ENCODE data around the gene RHEB.

Gene RHEB

DNA sequence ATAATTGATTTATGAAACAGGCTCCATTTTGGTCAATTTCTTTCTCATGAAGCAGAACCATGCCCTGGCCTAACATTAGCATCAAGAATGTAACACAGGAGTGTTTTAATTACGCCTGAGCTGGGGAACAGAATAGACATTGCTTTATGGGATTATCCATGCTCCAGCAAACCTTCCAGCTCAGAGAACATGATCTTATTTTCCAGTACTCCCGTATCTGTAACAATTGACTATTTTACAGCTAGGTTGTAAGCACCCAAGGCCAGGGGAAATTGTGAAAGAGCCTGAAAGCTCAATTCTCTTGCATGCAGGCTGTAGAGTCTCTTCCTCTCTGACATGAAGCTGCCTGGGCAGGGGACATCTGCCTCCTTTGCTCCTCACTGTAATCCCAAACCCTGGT lies 49.0 kb downstream of the RHEB start:
- no peak for DNase-seq (ENCODE audit: low read depth, low spot score)

DNA sequence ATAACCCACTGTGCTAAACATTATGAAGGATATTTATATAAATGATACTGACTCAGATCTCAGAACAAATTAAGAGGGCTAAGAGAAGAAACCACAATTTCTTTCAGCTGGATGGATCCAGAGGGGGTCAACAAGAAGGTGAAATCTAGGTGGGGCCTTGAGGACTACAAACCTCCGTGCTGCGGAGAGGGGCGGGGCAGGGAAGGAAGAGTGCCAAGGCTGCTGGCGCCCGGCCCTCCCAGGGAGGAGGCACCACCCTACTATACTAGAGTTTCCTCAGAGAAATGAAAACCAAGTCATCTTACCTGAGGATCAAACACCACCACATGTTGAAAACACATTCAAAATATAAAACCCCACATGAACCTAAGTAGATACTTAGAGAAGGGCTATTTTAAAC lies 50.4 kb downstream of the RHEB start:
- DNase-seq (ENCODE audit: low read depth, low spot score): no peak

DNA sequence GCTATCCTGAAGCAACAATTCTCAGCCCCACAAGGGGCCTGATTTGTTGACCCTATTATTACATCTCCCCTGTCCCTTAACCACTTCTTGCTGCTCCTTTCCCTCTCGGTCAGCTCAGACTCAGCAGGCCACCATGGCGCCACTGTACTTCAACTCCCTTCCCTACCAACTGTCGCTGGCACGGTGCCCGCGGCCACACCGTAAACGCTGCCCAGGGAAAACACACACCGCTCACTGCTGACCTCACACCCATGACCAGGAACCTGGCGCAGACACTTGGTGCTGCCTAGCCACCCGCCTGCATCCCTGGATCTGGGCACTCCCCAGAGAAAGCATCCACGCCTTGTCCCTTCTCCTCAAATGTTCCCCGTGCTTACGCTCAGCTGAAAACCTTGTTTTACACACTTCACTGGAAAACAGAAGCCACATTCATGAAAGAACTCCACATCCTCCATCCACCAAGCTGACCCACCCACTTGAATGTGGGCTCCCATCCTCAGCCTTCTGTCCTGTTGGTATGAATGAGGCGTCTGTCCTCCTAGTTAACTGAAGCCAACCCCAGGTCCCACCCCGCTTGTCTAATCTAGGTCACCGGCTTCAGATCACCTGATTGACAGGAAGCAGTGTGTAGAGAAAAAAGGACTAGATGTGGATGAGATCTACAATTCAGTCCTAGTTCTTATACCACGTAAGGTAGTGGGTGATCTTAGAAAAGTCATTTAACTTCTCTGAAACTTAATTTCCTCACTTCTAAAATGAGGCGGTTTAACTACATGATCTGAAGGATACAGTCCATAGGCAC lies 51.3 kb downstream of the RHEB start:
- DNase-seq (ENCODE audit: low read depth, low spot score): no peak

DNA sequence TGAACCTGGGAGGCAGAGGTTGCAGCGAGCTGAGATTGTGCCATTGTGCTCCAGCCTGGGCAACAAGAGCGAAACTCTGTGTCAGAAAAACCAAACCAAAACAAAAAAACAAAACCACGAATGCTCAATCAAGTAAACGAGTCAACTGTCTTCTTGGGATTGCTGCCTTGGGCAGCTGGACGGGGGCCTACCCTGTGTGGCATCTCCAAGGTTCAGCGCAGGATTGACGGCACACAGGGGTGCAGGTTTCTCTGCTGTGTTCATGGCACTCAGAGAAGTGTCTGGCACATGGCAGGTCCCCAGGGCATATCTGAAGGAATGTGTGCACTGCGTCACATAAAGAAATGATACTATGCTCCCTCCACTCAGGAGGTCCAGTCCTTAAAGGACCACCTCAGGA lies 54.5 kb downstream of the RHEB start:
- DNase-seq (ENCODE audit: low read depth, low spot score): no peak

DNA sequence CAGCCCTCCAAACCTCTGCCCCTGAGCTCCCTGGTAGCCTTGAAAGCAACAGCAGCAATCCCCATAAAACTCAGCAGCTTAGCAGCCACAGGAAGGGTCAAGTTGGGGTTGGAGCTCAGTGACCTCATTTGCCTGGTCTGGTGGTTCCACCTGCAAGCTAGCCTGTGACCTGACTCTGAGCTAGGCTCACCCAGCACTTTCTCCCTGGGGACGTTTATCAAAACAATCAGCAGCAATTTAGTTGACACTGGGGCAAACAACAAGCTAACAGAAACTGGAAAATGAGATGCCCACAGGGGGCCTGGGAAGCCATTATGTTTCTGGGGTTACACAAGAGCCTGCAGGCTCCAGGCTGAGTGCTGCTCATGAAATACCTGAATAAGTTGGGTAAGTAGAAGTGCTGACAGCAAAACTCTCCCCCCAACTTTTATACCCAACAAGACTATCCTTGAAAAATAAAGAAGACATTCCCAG lies 57.4 kb downstream of the RHEB start:
- DNase-seq (ENCODE audit: low read depth, low spot score): no peak

DNA sequence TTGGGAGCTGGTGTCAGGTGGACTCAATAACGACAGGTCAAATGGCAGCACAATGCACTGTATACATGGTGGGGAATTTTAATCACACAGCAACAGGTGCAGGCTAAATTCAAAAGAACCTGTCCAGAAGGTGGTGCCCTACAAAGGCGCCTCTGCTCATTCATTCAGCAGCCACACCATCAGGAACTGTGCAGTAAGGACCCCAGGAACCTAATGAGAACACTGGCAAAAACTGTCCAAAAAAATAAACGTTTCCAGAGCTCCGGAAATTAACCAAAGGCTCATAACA lies 57.8 kb downstream of the RHEB start:
- no peak for DNase-seq (ENCODE audit: low read depth, low spot score)

DNA sequence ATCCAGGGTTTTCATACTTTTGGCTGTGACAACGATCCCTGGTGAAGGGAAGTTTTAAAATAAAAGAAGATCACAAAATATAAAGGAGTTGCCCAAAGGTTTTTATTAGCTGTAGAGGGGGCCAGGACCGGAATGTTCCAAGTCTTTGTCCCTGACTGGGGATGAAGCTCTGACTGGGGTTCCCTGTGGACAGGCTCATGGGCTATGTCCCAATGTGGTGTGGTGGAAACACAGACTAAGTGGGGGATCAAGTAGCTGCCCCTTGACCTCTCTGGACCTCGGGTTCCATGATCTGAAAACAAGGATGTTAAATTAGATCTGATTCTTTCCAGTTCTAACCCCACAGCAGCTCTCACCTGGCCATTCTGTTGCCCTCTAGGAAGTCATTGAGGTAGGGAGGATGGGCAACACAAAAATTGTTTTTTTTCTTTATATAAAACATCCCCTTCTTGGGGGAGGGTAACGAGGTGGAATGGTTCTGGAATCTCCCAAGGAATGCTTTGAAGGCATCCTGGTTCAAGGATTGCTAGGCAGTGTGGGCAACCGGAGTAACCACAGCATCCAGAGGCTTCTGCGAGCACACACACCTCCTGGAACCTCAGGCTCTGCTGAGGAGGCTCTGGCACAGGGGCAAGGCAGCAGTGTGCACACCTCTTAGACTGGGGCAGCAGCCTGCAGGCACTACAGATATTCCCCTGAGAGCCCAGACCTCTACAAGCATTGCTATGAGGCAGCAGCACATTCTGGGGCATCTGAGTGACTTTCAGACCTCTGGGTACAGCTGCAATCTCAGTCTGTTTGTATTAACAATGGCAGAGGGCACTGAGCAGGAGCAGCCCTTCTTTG lies 58.4 kb downstream of the RHEB start:
- no peak for DNase-seq (ENCODE audit: low read depth, low spot score)

DNA sequence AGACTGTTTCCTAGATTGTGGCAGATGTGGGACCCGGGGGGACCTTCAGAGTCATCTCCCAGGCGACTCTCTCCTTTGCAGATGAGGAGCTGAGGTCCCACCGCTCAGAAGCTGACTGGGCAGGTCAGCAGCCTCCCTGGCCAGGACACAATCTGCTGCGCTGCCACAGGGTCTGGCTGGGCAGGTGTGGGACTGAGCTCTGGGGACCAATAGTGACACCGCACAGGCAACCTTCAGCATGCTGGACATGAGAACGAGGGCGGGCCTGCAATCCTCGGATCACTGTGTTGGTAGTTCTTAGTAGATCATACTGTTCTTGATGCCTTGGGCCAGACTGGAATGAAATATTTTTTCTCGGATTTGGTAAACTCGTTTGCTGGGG lies 59.2 kb downstream of the RHEB start:
- DNase-seq (ENCODE audit: low read depth, low spot score): no peak

DNA sequence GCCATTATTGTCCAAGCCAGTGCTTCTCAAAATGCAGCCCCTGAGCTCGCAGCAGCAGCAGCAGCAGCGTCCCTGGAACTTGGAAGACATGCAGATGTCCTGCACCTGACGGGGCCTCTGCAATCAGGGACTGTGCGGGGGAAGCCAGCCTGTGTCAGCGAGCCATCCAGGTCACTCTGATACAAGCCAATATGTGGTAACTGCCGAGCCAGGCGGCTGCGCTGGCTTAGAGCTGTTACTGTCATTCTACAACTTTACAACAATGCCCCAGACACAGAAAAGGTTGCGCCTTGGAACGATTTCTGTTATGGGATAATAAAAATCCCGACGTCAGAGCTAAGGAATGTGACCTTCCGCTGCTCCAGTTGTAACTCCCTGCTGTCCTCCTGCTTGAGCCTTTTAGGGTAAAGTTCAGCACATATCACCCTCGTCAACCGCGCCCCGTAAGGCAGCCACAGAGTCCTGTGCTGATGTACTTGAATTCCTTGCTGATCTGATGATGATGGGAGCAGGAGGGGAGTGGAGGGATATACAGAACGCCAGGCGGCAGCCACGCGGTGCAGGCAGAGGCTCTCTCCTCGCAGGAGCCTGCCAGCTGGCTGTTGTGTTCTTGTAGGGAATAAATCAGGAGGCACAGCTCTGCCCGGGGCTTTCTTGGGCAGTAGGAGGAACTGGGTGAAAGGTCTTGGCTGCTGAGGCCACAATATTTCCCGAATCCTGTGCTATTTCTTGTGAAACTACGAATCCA lies 59.8 kb downstream of the RHEB start:
- DNase-seq (ENCODE audit: low read depth, low spot score): no peak

DNA sequence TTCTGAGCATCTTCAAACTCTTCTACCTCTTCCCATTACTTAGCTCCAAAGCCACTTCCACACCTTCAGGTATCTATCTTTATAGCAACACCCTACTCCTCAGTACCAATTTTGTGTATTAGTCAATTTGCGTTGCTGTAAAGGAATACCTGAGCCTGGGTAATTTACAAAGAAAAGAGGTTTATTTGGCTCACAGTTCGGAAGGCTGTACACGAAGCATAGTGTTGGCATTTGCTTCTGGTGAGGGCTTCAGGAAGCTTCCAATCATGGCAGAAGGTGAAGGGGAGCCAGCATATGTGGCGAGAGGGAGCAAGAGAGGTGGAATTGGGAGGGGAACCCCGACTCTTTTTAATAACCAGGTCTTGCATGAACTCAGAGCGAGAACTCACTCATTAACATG lies 62.2 kb downstream of the RHEB start:
- DNase-seq (ENCODE audit: low read depth, low spot score): no peak

DNA sequence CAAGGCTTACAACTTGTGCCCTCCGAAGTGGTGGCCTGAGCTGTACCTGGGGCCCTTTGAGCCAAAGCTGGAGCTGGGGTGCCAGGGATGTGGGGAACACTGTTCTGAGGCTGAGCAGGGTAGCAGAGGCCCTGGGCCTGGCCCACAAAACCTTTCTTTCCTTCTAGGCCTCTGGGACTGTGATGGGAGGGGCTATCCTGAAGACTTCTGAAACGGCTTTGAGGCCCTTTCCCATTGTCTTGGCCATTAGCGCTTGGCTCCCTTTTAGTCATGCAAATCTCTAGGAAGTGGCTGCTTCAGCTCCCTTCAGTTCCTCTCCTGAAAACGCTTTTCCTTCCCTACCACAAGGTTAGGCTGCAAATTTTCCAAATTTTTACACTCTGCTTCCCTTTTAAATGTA lies 62.9 kb downstream of the RHEB start:
- DNase-seq (ENCODE audit: low read depth, low spot score): no peak

DNA sequence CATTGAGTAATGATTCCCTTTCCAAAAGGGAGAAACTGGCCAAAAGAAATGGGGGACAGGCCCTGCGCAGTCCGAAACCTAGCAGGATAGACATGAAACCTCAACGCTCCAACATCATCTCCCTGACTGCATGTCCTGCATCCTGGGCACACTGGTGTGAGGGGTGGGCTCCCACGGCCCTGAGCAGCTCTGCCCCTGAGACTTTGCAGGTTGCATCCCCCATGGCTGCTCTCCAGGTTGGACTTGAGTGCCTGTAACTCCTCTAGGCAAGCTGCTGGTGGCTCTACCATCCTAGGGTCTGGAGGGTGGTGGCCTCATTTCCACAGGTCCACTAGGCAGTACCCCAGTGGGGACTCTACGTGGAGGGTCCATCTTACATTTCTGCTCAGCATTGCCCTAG lies 63.4 kb downstream of the RHEB start:
- no peak for DNase-seq (ENCODE audit: low read depth, low spot score)

DNA sequence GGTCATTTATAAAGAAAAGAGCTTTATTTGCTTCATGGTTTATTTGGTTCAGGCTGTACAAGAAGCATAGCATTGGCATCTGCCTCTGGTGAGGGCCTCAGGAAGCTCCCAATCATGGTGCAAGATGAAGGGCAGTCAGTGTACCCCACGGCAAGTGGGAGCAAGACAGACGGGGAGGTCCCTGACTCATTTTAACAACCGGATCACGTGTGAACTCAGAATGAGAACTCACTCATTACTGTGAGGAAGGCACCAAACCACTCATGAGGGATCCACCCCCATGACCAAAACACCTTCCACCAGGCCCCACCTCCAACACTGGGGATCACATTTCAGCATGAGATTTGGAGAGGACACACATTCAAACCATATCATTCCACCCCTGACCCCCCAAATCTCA lies 64.0 kb downstream of the RHEB start:
- no peak for DNase-seq (ENCODE audit: low read depth, low spot score)

DNA sequence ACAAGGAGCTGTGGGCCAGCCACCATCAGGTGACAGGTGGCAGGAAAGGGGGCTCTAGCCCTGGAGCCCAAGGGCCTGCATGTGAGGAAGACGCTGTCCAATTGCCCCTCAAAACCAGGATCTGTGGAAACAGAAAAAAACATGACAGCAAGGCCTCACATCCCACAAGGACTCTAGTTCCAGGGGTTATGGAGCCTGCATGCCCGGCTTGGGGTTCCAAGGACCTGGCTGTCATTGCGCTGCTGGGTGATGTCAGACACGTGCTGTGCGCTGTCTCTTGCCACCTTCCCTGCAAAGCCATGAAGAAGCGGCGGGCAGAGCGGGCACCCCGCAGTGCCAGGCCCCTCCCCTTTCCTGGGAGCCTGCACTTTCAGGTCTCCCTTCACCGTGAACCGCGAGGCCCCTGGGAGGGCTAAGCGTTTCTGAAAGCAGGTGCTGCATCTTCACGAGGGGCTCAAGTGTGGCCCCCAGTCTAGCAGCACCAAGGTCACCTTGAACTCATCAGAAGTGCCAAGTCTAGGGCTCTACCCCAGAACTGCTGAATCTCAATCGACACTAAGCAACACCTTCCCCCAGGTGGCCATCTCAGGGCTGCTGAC lies 64.7 kb downstream of the RHEB start:
- DNase-seq (ENCODE audit: low read depth, low spot score): no peak

DNA sequence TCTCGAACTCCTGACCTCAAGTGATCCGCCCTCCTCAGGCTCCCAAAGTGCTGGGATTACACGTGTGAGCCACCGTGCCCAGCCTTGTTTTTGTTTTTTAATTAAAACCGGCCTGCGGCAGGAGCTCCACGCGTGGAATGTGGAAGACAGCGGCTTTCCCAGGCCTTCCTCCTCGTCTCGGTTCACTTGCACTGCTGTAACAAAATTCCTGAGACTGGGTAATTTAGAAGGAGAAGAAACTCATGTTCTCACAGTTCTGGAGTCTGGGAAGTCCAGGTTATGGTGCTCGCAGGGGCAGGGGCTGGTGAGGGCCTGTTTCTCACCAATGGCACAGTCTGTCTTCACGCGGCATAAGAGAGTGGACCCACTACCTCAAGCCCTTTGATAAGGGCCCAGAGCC lies 65.4 kb downstream of the RHEB start:
- DNase-seq (ENCODE audit: low read depth, low spot score): no peak

DNA sequence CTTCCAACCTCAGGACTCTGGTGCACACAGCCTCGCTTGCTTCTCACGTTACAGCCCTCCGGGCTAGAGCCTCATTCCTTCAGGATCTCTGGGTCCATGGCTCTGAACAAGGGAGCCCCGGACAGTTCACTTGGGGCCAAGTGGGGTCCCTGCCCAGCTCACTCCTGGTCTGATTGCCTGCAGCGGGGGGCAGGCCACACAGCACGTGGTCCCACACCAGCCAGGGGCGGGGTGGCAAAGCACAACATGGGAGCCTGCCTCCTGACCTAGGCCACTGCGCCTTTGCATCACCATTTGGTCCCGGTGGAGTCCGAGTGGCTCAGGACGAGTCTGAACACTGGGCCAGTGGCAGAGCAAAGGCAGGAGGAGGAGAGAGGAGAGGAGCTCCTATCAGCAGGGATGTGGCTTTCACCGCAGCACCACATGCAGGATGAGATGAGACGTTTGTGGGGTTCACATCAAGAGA lies 66.3 kb downstream of the RHEB start:
- DNase-seq (ENCODE audit: low read depth, low spot score): no peak

DNA sequence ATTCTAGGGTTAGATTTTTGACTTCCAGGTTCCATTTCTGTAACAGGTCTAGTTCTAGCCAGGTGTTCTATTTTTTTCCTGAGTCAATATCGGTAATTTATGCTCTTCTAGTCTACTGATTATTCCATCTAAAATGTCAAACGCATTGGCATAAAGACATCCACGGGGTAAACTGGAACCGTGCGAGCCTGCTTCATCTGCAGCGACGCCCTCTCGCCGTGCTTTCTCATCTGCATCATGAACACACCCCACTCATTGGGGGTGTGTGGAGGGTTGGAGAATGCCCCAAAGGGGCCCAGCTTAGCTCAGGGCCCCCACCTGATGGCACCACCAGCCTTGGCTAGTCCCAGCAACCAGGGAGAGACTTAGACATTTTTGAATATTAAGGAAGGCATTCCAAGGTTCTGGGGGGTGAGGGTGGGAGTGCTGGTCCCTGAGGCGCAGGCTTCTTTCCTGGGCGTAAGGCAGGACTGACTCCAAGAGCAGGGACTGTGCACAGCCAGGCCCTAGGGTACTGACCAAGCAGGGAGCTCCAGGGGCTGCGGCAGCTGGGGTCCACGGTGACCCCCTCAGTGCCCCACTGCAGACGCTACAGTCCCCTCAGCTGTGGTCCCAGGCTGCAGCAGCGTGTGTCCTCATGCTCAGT lies 66.9 kb downstream of the RHEB start:
- DNase-seq (ENCODE audit: low read depth, low spot score): no peak

DNA sequence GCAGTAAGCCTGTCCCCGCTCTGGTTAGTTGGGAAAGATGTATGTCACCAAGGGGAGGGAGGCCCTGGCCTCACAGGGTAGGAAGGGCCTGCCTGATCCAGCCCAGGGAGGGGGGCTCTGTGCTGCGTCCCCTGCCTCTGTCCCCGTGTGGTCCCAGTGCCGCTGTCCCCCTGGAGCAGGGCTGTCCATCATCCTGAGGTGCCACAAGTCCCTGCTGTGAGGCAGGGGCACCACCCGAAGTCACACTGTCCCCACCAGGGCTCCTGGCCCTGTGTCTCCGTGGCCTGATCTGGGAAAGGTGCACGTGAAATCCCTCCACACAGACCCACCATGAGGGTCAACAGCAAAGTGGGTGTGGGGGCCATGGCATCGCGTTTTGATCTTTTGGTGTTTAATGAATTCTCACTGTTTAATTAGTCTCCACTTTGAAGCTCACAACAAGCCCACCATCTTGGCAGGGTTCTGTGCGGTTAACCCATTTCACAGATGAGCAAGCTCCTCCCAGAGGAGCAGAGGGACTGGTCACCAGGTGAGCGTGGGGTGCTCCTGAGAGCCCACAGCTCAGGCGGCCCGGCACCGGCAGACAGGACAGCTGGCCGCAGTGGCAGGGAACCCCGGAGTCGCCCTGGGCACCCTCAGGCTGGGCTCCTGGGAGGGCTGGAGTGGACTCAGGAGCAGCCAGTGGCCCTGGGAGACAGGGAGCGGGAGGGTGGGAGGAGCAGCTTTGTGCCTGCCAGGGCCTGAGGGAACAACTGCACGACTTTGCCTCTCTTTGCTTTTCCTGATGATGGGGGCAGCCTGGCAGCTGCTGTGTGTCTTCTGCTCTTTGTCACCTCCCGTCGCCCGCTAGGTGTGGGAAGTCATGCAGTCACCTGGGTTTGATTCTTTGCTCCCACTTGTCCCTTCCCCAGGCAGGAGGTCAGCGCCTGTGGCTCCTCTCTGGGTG lies 67.8 kb downstream of the RHEB start:
- no peak for DNase-seq (ENCODE audit: low read depth, low spot score)

DNA sequence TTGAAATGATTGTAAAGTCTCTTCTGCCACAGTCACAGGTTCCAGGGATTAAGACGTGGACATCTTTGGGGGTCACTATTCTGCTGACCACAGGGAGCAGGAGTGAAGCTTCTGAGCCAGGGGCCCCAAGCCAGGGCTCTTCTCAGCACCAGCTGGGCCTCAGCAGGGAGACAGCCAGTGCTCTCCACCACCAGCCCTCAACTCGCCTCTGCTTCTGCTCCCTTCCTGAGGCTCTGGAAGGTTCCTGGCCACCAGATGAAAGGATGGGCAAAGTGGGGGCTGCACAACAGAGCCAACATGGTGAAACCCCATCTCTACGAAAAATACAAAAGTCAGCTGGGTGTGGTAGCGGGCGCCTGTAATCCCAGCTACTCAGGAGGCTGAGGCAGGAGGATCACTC lies 68.5 kb downstream of the RHEB start:
- DNase-seq (ENCODE audit: low read depth, low spot score): no peak

DNA sequence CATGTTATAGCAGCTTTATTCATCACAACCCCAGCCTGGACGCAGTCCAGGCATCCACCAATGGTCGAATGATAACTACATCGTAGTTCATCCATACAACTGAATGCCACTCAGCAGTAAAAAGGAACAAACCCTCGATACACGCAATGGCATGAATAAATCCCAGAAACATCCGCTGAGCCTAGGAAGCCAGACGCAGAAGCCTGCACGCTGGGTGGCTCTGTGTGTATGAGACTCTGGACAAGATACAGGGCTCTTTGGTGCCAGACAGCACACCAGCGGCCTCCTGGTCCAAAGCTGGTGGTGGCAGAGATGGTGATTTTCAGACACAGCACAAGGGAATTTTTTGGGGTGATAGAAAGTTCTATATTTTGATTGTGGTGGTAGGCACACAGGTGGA lies 69.7 kb downstream of the RHEB start:
- no peak for DNase-seq (ENCODE audit: low read depth, low spot score)
